Right lobe of liver (tissue), 4 donors: ENCODE measurements around the gene LCA5.

Experiments used
- POLR2A ChIP-seq: fragments of 450-650 bp; IDR thresholded peaks from one replicate; pipeline ENCODE4 v1.6.1; 2017; ENCODE audit warnings: antibody characterized with exemption, mild to moderate bottlenecking
- TF ChIP-seq, protein P1 (sequence below), 4 donors: fragments of 200-600 bp in 3 of 4; fragments of 450-650 bp in 1 of 4; IDR thresholded peaks; one replicate each; pipeline versions ENCODE4 v1.5.1 to v1.8.0; 2016 to 2022; ENCODE audit warnings: antibody characterized with exemption in 4 of 4, mild to moderate bottlenecking in 2 of 4
- donor health status: DM: no; HTN: no; CAD: no.
- donor health status: DM: no; HTN: no; CAD: no.
- donor health status: DM: no; HTN: yes; CAD: no.

DNA sequence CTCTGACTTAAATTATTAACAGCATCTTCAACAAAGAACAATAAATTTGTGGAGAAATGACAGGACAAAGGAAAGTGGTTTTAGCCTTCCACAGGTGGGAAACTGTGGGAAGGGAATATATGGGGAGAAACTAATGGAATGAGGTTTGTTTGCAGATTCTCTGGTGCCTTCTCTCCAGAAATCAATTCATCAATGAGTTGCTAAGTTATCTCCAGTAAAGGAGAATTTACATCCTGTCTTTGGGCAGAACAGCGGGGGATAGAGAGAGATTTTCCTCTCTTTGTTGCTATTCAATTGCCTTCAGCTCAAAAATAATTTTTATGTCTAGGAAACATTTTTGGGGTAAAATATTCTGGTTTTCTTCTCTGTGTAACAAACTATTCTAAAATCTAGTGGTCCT is 36.9 kb upstream of the LCA5 start:
- TF ChIP-seq, protein P1, sequence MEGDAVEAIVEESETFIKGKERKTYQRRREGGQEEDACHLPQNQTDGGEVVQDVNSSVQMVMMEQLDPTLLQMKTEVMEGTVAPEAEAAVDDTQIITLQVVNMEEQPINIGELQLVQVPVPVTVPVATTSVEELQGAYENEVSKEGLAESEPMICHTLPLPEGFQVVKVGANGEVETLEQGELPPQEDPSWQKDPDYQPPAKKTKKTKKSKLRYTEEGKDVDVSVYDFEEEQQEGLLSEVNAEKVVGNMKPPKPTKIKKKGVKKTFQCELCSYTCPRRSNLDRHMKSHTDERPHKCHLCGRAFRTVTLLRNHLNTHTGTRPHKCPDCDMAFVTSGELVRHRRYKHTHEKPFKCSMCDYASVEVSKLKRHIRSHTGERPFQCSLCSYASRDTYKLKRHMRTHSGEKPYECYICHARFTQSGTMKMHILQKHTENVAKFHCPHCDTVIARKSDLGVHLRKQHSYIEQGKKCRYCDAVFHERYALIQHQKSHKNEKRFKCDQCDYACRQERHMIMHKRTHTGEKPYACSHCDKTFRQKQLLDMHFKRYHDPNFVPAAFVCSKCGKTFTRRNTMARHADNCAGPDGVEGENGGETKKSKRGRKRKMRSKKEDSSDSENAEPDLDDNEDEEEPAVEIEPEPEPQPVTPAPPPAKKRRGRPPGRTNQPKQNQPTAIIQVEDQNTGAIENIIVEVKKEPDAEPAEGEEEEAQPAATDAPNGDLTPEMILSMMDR (IDR thresholded peaks at IDR 0.05), result no peak
- no peak for TF ChIP-seq POLR2A
